K562 (cell line): ENCODE results near the gene ABHD1. TPM values are rescaled to one million over a fixed set of nuclear protein-coding genes. Genes with fewer than 3 reads are reported as not detected.
A peak's percentile ranks its signal among the peaks of the same experiment; 100 is the strongest.

Source experiments
- ATAC-seq: fragments of 200-7000 bp; cut with Tn5 transposase; 3 replicates; pipeline ENCODE4 v1.9.1; 2020; ENCODE audit warnings: moderate library complexity
- BruUV-seq: library from RNA; stranded (reverse); fragments of 400-500 nt; replicated peaks from 2 replicates; lab custom pipeline; 2021; lab: Mats Ljungman, UMichigan
- CTCF ChIA-PET: fragments of 300-600 bp; formaldehyde crosslinking; extraction: SDS; loops from one replicate; lab custom pipeline; 2021; ENCODE audit warnings: low intra/inter-chr PET ratio; lab: Yijun Ruan, JAX
- POLR2A ChIA-PET: fragments of 300-600, 350-650 bp; sonication (Branson Sonifier 250); formaldehyde crosslinking; extraction: SDS; loops from one replicate; lab custom pipeline; 2021; ENCODE audit warnings: antibody characterized with exemption, inconsistent platforms; lab: Yijun Ruan, JAX
- DNase-seq, 4 experiments: peaks; one replicate each; pipeline versions ENCODE4 v3.0.0 to v3.0.0-alpha.2; 2011 to 2018; ENCODE audit warnings: low spot score in 3 of 4, mixed read lengths in 3 of 4; ENCODE audit errors: extremely low read depth in 1 of 4
- FAIRE-seq: peaks from 2 replicates; lab custom pipeline; 2011; peaks lifted over from hg19 to GRCh38; lab: Jason Lieb, UNC
- H2AFZ ChIP-seq: 2 replicates; pipeline ENCODE4 v1.6.0; 2011; ENCODE audit warnings: low read depth, low read length, control low read depth, inconsistent platforms
- H3K27ac ChIP-seq: fragments of 200-600 bp; 3 replicates; pipeline ENCODE4 v1.8.0; 2011; ENCODE audit warnings: low read depth, mild to moderate bottlenecking, control low read depth, inconsistent platforms, low read length, moderate library complexity, mixed read lengths; ENCODE audit errors: extremely low read depth
- H3K27me3 ChIP-seq, 2 experiments: fragments of 300-600 bp in 1 of 2; 2 replicates in 1 of 2; 3 replicates in 1 of 2; pipeline versions ENCODE4 v1.6.0 to v1.8.0; 2011; ENCODE audit warnings: inconsistent platforms in 2 of 2, low read length in 2 of 2, mild to moderate bottlenecking in 1 of 2, mixed read lengths in 1 of 2, moderate library complexity in 1 of 2; ENCODE audit not compliant: control insufficient read depth in 2 of 2, insufficient read depth in 2 of 2
- H3K36me3 ChIP-seq: fragments of 300-600 bp; 3 replicates; pipeline ENCODE4 v1.8.0; 2011; ENCODE audit warnings: mild to moderate bottlenecking, low read length, inconsistent platforms; ENCODE audit not compliant: control insufficient read depth, insufficient read depth
- H3K4me1 ChIP-seq, 2 experiments: fragments of 200-600 bp in 1 of 2; replicated peaks in 1 of 2; 2 replicates in 1 of 2; 3 replicates in 1 of 2; pipeline versions ENCODE4 v1.5.1 to v1.8.0; 2011; ENCODE audit warnings: inconsistent platforms in 2 of 2, low read length in 2 of 2, mild to moderate bottlenecking in 1 of 2, mixed read lengths in 1 of 2, moderate library complexity in 1 of 2; ENCODE audit not compliant: control insufficient read depth in 2 of 2, insufficient read depth in 2 of 2
- H3K4me2 ChIP-seq: 2 replicates; pipeline ENCODE4 v1.6.1; 2011; ENCODE audit warnings: low read length, control low read depth, inconsistent platforms, mixed read lengths; ENCODE audit not compliant: insufficient read depth
- H3K4me3 ChIP-seq: fragments of 200-600 bp; sonication (generic), shearing (Covaris generic); 2 replicates; pipeline ENCODE4 v1.5.1; 2016; ENCODE audit warnings: control low read depth, inconsistent platforms
- H3K79me2 ChIP-seq: fragments of 200-600 bp; 3 replicates; pipeline ENCODE4 v1.8.0; 2011; ENCODE audit warnings: low read length, inconsistent platforms; ENCODE audit not compliant: control insufficient read depth, insufficient read depth
- H3K9ac ChIP-seq, 2 experiments: 2 replicates each; pipeline versions ENCODE4 v1.6.0 to v1.6.1; 2011; ENCODE audit warnings: low read depth in 2 of 2, low read length in 2 of 2, control low read depth in 1 of 2, inconsistent platforms in 1 of 2, mild to moderate bottlenecking in 1 of 2, mixed read lengths in 1 of 2; ENCODE audit not compliant: insufficient read depth in 1 of 2
- H3K9me1 ChIP-seq: one replicate; pipeline ENCODE4 v1.6.0; 2011; ENCODE audit warnings: inconsistent platforms, mild to moderate bottlenecking, low read length, moderate library complexity; ENCODE audit not compliant: control insufficient read depth, insufficient read depth
- H3K9me3 ChIP-seq: replicated peaks from 2 replicates; pipeline ENCODE4 v1.5.1; 2011; ENCODE audit warnings: low read depth, low read length, inconsistent platforms; ENCODE audit not compliant: control insufficient read depth, insufficient read depth
- H4K20me1 ChIP-seq: replicated peaks from 2 replicates; pipeline ENCODE4 v1.6.1; 2011; ENCODE audit warnings: low read length, inconsistent platforms, mixed read lengths; ENCODE audit not compliant: control insufficient read depth, insufficient read depth
- CREB1 ChIP-seq, 2 experiments: sonication (generic) in 1 of 2; formaldehyde crosslinking in 1 of 2; IDR thresholded peaks; 2 replicates each; pipeline versions ENCODE4 v1.6.1 to v1.8.0; 2012 to 2022; ENCODE audit warnings: inconsistent platforms in 1 of 2, mild to moderate bottlenecking in 1 of 2, missing genetic modification reagents in 1 of 2, moderate library complexity in 1 of 2
- HNRNPUL1 ChIP-seq: fragments of 200-400 bp; formaldehyde crosslinking; IDR thresholded peaks from 2 replicates; pipeline ENCODE4 v1.6.1; 2017; ENCODE audit warnings: low read length
- KLF10 ChIP-seq: fragments of 250-450 bp; sonication (Bioruptor Pico); IDR thresholded peaks from 2 replicates; pipeline ENCODE4 v1.6.1; 2021; ENCODE audit warnings: matching md5 sums
- NCOR1 ChIP-seq: fragments of 450-650 bp; IDR thresholded peaks from 2 replicates; pipeline ENCODE4 v1.6.1; 2016; ENCODE audit warnings: mild to moderate bottlenecking, moderate library complexity
- RBM22 ChIP-seq: fragments of 200-400 bp; formaldehyde crosslinking; IDR thresholded peaks from 2 replicates; pipeline ENCODE4 v1.6.1; 2018; ENCODE audit warnings: low read length, low read depth; ENCODE audit not compliant: poor library complexity, severe bottlenecking
- RBM25 ChIP-seq: fragments of 200-400 bp; formaldehyde crosslinking; IDR thresholded peaks from 2 replicates; pipeline ENCODE4 v1.6.1; 2018; ENCODE audit warnings: low read length, low read depth, moderate library complexity; ENCODE audit not compliant: severe bottlenecking
- SMAD2 ChIP-seq: fragments of 150-350 bp; IDR thresholded peaks from 2 replicates; pipeline ENCODE4 v1.6.1; 2014; ENCODE audit warnings: low read depth, mild to moderate bottlenecking, low read length
- WHSC1 ChIP-seq: IDR thresholded peaks from one replicate; pipeline ENCODE4 v1.6.1; 2012; ENCODE audit warnings: low read length, control low read depth, inconsistent platforms
- ZNF134 ChIP-seq: fragments of 250-450 bp; sonication (Bioruptor Pico); conservative IDR thresholded peaks from 2 replicates; pipeline ENCODE4 v1.4.0; 2020
- ZNF778 ChIP-seq: fragments of 450-650 bp; formaldehyde crosslinking; IDR thresholded peaks from 2 replicates; pipeline ENCODE4 v1.4.0; 2020; ENCODE audit warnings: mild to moderate bottlenecking, moderate library complexity
- WGBS: fragments of 100-300 bp; shearing (Covaris generic); methylation state at CpG from one replicate; pipeline ENCODE4 v1.1.6; 2016; ENCODE audit warnings: low coverage, mixed read lengths; ENCODE audit not compliant: insufficient coverage; ENCODE audit errors: missing lambda C conversion rate; 5-methylcytosine and 5-hydroxymethylcytosine counted together
- in situ Hi-C: fragments of 300-500 bp; cut with MboI; formaldehyde crosslinking; loops from 4 replicates; pipeline ENCODE4 v1.15.0; 2018; ENCODE audit warnings: inconsistent platforms, mixed read lengths
- intact Hi-C: fragments of 100-400 bp; cut with micrococcal nuclease; formaldehyde crosslinking; loops from 2 replicates; pipeline ENCODE4 v1.14.2; 2022
- polyA plus RNA-seq, 8 experiments: library from polyadenylated mRNA; depleted of rRNA in 4 of 8; stranded (reverse) in 5 of 8; unstranded in 3 of 8; fragments of >200 nt; fragmentation: Nextera tagmentation in 2 of 8; fragmentation: Illumina TruSeq in 1 of 8; extraction: Ambion mirVana in 2 of 8; extraction: Trizol in 1 of 8; gene quantifications; 2 replicates each; pipeline versions ENCODE4 v1.2.1 to v1.2.3, GENCODE V29; 2011 to 2014; ENCODE audit warnings: inconsistent platforms in 1 of 8, missing spikeins in 1 of 8
- total RNA-seq, 7 experiments: library from RNA; depleted of rRNA in 6 of 7; stranded (reverse); fragments of >200 nt in 6 of 7; fragmentation: Illumina TruSeq in 2 of 7; extraction: Trizol in 2 of 7; gene quantifications; 2 replicates each; pipeline versions ENCODE4 v1.2.1 to v1.2.3, GENCODE V29; 2011 to 2021; ENCODE audit warnings: low replicate concordance in 1 of 7
- TF ChIP-seq, protein P1 (sequence below): sonication (generic); formaldehyde crosslinking; IDR thresholded peaks from 2 replicates; pipeline ENCODE4 v1.8.0; 2023; ENCODE audit warnings: missing genetic modification reagents, mild to moderate bottlenecking, borderline replicate concordance
- TF ChIP-seq, protein P2 (sequence below): fragments of 150-350 bp; IDR thresholded peaks from 2 replicates; pipeline ENCODE4 v1.6.1; 2014; ENCODE audit warnings: low read depth, mild to moderate bottlenecking, low read length, borderline replicate concordance
- TF ChIP-seq, protein P3 (sequence below): fragments of 250-450 bp; sonication (Bioruptor Pico); IDR thresholded peaks from 2 replicates; pipeline ENCODE4 v1.8.0; 2021; ENCODE audit warnings: mild to moderate bottlenecking, moderate library complexity

ABHD1 gene
- total and polyA plus RNA-seq, 9 of the 15 experiments (the other 6 are each of a cell fraction or from before 2014, with no cell fraction given): 0.10 to 0.16 (median 0.11) TPM; not detected in 5

DNA sequence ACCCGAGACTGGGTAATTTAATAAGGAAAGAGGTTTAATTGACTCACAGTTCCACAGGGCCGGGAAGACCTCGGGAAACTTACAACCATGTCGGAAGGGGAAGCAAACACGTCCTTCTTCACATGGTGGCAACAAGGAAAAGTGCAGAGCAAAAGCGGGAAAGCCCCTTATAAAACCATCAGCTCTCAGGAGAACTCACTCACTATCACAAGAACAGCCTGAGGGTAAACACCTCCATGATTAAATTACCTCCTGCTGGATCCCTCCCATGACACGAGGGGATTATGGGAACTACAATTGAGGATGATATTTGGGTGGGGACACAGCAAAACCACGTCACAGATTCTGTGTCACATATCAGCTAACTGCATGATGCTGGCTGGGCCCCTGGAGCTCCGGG is 36.6 kb downstream of the ABHD1 start:
- H3K4me1 ChIP-seq: peaks cover 0 to 13% of the 10 kb centered on the region in 2 experiments; a peak in 3 of 5 replicates
- no peak overlapping the region for H3K4me2 ChIP-seq
- H3K9ac ChIP-seq: no peak overlapping the region
- intact Hi-C loops (no loop called here), in situ Hi-C loops (no loop called here)
- ChIA-PET POLR2A (interaction anchor here (0.6 kb wide), 1 partner anchor 43 kb away, joined by 4 read pairs; no protein-coding TSS in a partner anchor), CTCF (no interaction called here)
- no peaks in the 10 kb centered on the region for H3K79me2 ChIP-seq
- no peak for DNase-seq
- no peak overlapping the region for H3K4me3 ChIP-seq
- no TSS peak for BruUV-seq
- no peak for FAIRE-seq
- no peaks in the 10 kb centered on the region for H3K36me3 ChIP-seq
- H2AFZ ChIP-seq: peak overlapping the region; percentile 9; the same call in 1 of the 2 replicates
- ATAC-seq: no peak
- no peaks in the 10 kb centered on the region for H4K20me1 ChIP-seq
- WGBS: 31% methylated on average over 9 of the region's 9 CpGs
- H3K27ac ChIP-seq: no peak overlapping the region
- H3K9me1 ChIP-seq: no peaks in the 10 kb centered on the region
- TF ChIP-seq CREB1 (IDR thresholded peaks at IDR 0.05) (no peak), CREB1 (CRISPR knock-in tag; IDR thresholded peaks at IDR 0.05) (no peak), SMAD2 (no peak), RBM25 (no peak), HNRNPUL1 (no peak), NCOR1 (no peak), KLF10 (no peak), ZNF778 (CRISPR knock-in tag) (no peak), RBM22 (no peak), WHSC1 (no peak), ZNF134 (CRISPR knock-in tag) (no peak)
- TF ChIP-seq, protein P1, sequence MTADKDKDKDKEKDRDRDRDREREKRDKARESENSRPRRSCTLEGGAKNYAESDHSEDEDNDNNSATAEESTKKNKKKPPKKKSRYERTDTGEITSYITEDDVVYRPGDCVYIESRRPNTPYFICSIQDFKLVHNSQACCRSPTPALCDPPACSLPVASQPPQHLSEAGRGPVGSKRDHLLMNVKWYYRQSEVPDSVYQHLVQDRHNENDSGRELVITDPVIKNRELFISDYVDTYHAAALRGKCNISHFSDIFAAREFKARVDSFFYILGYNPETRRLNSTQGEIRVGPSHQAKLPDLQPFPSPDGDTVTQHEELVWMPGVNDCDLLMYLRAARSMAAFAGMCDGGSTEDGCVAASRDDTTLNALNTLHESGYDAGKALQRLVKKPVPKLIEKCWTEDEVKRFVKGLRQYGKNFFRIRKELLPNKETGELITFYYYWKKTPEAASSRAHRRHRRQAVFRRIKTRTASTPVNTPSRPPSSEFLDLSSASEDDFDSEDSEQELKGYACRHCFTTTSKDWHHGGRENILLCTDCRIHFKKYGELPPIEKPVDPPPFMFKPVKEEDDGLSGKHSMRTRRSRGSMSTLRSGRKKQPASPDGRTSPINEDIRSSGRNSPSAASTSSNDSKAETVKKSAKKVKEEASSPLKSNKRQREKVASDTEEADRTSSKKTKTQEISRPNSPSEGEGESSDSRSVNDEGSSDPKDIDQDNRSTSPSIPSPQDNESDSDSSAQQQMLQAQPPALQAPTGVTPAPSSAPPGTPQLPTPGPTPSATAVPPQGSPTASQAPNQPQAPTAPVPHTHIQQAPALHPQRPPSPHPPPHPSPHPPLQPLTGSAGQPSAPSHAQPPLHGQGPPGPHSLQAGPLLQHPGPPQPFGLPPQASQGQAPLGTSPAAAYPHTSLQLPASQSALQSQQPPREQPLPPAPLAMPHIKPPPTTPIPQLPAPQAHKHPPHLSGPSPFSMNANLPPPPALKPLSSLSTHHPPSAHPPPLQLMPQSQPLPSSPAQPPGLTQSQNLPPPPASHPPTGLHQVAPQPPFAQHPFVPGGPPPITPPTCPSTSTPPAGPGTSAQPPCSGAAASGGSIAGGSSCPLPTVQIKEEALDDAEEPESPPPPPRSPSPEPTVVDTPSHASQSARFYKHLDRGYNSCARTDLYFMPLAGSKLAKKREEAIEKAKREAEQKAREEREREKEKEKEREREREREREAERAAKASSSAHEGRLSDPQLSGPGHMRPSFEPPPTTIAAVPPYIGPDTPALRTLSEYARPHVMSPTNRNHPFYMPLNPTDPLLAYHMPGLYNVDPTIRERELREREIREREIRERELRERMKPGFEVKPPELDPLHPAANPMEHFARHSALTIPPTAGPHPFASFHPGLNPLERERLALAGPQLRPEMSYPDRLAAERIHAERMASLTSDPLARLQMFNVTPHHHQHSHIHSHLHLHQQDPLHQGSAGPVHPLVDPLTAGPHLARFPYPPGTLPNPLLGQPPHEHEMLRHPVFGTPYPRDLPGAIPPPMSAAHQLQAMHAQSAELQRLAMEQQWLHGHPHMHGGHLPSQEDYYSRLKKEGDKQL: no peak
- TF ChIP-seq, protein P2, sequence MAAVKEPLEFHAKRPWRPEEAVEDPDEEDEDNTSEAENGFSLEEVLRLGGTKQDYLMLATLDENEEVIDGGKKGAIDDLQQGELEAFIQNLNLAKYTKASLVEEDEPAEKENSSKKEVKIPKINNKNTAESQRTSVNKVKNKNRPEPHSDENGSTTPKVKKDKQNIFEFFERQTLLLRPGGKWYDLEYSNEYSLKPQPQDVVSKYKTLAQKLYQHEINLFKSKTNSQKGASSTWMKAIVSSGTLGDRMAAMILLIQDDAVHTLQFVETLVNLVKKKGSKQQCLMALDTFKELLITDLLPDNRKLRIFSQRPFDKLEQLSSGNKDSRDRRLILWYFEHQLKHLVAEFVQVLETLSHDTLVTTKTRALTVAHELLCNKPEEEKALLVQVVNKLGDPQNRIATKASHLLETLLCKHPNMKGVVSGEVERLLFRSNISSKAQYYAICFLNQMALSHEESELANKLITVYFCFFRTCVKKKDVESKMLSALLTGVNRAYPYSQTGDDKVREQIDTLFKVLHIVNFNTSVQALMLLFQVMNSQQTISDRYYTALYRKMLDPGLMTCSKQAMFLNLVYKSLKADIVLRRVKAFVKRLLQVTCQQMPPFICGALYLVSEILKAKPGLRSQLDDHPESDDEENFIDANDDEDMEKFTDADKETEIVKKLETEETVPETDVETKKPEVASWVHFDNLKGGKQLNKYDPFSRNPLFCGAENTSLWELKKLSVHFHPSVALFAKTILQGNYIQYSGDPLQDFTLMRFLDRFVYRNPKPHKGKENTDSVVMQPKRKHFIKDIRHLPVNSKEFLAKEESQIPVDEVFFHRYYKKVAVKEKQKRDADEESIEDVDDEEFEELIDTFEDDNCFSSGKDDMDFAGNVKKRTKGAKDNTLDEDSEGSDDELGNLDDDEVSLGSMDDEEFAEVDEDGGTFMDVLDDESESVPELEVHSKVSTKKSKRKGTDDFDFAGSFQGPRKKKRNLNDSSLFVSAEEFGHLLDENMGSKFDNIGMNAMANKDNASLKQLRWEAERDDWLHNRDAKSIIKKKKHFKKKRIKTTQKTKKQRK: no peak
- TF ChIP-seq, protein P3, sequence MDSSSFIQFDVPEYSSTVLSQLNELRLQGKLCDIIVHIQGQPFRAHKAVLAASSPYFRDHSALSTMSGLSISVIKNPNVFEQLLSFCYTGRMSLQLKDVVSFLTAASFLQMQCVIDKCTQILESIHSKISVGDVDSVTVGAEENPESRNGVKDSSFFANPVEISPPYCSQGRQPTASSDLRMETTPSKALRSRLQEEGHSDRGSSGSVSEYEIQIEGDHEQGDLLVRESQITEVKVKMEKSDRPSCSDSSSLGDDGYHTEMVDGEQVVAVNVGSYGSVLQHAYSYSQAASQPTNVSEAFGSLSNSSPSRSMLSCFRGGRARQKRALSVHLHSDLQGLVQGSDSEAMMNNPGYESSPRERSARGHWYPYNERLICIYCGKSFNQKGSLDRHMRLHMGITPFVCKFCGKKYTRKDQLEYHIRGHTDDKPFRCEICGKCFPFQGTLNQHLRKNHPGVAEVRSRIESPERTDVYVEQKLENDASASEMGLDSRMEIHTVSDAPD (CRISPR knock-in tag): no peak
- no peaks in the 10 kb centered on the region for H3K27me3 ChIP-seq
- no peaks in the 10 kb centered on the region for H3K9me3 ChIP-seq
